Endodermal cell (in vitro differentiated cells): ENCODE measurements around the gene DNM2. TPM values are rescaled to one million over a fixed set of nuclear protein-coding genes. Genes with fewer than 3 reads are reported as not detected.

ENCODE experiments used
- DNase-seq: peaks from one replicate; pipeline ENCODE4 v3.0.0-alpha.2; 2017
- H3K27ac ChIP-seq: 2 replicates; pipeline ENCODE4 v1.5.1; 2013; ENCODE audit warnings: mild to moderate bottlenecking, low read depth, low read length, moderate library complexity
- H3K27me3 ChIP-seq: 2 replicates; pipeline ENCODE4 v1.6.1; 2013; ENCODE audit warnings: mild to moderate bottlenecking, low read length, moderate library complexity; ENCODE audit not compliant: insufficient read depth, control insufficient read depth, poor library complexity, severe bottlenecking
- H3K36me3 ChIP-seq: 2 replicates; pipeline ENCODE4 v1.7.0; 2013; ENCODE audit warnings: mild to moderate bottlenecking, low read length, moderate library complexity; ENCODE audit not compliant: control insufficient read depth, insufficient read depth
- H3K4me1 ChIP-seq: one replicate; pipeline ENCODE4 v1.7.0; 2013; ENCODE audit warnings: low read length; ENCODE audit not compliant: control insufficient read depth, insufficient read depth
- H3K4me3 ChIP-seq: 2 replicates; pipeline ENCODE4 v1.5.1; 2013; ENCODE audit warnings: mild to moderate bottlenecking, low read length, moderate library complexity
- H3K9ac ChIP-seq: 2 replicates; pipeline ENCODE4 v1.6.1; 2013; ENCODE audit warnings: mild to moderate bottlenecking, low read length, moderate library complexity; ENCODE audit not compliant: poor library complexity, severe bottlenecking; ENCODE audit errors: extremely low read depth
- H3K9me3 ChIP-seq: 2 replicates; pipeline ENCODE4 v1.6.1; 2013; ENCODE audit warnings: mild to moderate bottlenecking, low read length, moderate library complexity; ENCODE audit not compliant: control insufficient read depth
- H3K27ac Mint-ChIP-seq: 2 replicates; pipeline ENCODE4 v1.8.0; 2020; ENCODE audit warnings: mixed read lengths
- H3K27me3 Mint-ChIP-seq: 2 replicates; pipeline ENCODE4 v1.8.0; 2021; ENCODE audit warnings: mild to moderate bottlenecking, mixed read lengths; ENCODE audit not compliant: insufficient read depth
- H3K36me3 Mint-ChIP-seq: 2 replicates; pipeline ENCODE4 v1.8.0; 2020; ENCODE audit warnings: low read depth, mixed read lengths
- H3K4me1 Mint-ChIP-seq: 2 replicates; pipeline ENCODE4 v1.8.0; 2020; ENCODE audit warnings: mixed read lengths
- H3K4me3 Mint-ChIP-seq: 2 replicates; pipeline ENCODE4 v1.8.0; 2020; ENCODE audit warnings: mild to moderate bottlenecking, moderate library complexity, mixed read lengths
- H3K9me3 Mint-ChIP-seq: 2 replicates; pipeline ENCODE4 v1.8.0; 2020; ENCODE audit warnings: mild to moderate bottlenecking, mixed read lengths
- WGBS, 2 experiments: methylation state at CpG; one replicate each; pipeline versions ENCODE4 v1.1.5 to v1.1.7; 2013; ENCODE audit warnings: missing lambda C conversion rate in 2 of 2, mixed read lengths in 1 of 2; ENCODE audit not compliant: insufficient coverage in 1 of 2, insufficient read length in 1 of 2; 5-methylcytosine and 5-hydroxymethylcytosine counted together
- total RNA-seq, 2 donors: library from RNA; stranded (reverse); fragmentation: NEBNext Ultra II Directional in 1 of 2; extraction: Animal tissue kit (Norgen Biotek cat#: 25700) in 1 of 2; gene quantifications; 2 replicates in 1 of 2; 3 replicates in 1 of 2; pipeline ENCODE4 v1.2.1, GENCODE V29; 2021
- TF ChIP-seq, protein P1 (sequence below): fragments of 200-600 bp; sonication (generic); conservative IDR thresholded peaks from 2 replicates; pipeline ENCODE4 v1.5.0; 2021; ENCODE audit warnings: antibody characterized with exemption, mild to moderate bottlenecking

DNM2 gene
- total RNA-seq, 2 donors from 2014 or later = 118 to 136 TPM

DNA sequence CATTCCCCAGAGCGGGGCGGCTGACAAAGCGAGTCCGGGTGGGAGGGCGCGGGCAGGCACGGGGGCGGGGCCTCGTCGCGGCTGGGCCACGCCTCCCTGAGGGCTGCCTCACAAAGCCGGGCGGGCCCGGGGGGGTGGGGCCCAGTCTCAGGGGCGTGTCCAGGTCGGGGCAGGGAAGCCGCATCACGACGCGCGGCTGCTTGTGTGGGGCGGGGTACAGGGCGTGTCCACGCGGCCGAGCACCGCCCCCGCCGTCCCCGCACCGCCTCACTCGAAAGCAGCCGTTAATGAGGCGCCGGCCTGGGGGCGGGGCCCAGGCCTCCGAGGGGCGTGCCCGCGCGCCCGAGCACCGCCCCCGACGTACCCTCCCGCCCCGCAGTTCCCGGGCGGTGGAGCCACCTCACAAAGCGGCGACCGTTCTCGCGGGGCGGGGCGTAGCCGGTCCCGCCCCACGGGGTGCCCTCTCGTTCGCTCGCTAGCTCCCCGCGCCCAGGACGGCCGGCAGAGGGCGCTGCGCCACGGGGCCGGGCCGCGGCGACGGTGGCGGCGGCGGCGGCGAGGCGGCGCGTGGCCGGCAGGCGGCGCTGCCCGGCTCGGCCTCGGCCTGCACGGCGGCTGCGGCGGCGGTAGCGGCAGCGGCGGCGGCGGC, 153.2 kb downstream of the DNM2 start, which contains the start of gene CARM1:
CARM1 (plus strand) TSS at position 599 of the 649 bp plus-strand sequence. CDS start 150 bp downstream, outside the sequence.
- peak; percentile 100 for DNase-seq
- peak within 1 kb of the TSS; percentile 71 for H3K4me3 Mint-ChIP-seq
- peak within 1 kb of the TSS; percentile 97 for H3K27ac Mint-ChIP-seq
- H3K36me3 Mint-ChIP-seq = peaks cover 10% of the 10 kb centered on the region
- H3K9ac ChIP-seq = peak within 1 kb of the TSS; percentile 75
- H3K27me3 ChIP-seq = no peaks in the 10 kb centered on the region
- H3K36me3 ChIP-seq = peaks cover 3% of the 10 kb centered on the region
- H3K4me1 ChIP-seq = no peaks in the 10 kb centered on the region
- H3K4me1 Mint-ChIP-seq = peaks cover 11% of the 10 kb centered on the region
- no peaks in the 10 kb centered on the region for H3K9me3 Mint-ChIP-seq
- H3K27me3 Mint-ChIP-seq = no peaks in the 10 kb centered on the region
- H3K9me3 ChIP-seq = no peaks in the 10 kb centered on the region
- TF ChIP-seq, protein P1, sequence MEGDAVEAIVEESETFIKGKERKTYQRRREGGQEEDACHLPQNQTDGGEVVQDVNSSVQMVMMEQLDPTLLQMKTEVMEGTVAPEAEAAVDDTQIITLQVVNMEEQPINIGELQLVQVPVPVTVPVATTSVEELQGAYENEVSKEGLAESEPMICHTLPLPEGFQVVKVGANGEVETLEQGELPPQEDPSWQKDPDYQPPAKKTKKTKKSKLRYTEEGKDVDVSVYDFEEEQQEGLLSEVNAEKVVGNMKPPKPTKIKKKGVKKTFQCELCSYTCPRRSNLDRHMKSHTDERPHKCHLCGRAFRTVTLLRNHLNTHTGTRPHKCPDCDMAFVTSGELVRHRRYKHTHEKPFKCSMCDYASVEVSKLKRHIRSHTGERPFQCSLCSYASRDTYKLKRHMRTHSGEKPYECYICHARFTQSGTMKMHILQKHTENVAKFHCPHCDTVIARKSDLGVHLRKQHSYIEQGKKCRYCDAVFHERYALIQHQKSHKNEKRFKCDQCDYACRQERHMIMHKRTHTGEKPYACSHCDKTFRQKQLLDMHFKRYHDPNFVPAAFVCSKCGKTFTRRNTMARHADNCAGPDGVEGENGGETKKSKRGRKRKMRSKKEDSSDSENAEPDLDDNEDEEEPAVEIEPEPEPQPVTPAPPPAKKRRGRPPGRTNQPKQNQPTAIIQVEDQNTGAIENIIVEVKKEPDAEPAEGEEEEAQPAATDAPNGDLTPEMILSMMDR = peak; percentile 76
- H3K4me3 ChIP-seq = peak within 1 kb of the TSS; percentile 86
- WGBS, 2 experiments = 0 to 4% methylated on average over 15 to 86 of the region's 99 CpGs
- H3K27ac ChIP-seq = peak within 1 kb of the TSS; percentile 88

DNA sequence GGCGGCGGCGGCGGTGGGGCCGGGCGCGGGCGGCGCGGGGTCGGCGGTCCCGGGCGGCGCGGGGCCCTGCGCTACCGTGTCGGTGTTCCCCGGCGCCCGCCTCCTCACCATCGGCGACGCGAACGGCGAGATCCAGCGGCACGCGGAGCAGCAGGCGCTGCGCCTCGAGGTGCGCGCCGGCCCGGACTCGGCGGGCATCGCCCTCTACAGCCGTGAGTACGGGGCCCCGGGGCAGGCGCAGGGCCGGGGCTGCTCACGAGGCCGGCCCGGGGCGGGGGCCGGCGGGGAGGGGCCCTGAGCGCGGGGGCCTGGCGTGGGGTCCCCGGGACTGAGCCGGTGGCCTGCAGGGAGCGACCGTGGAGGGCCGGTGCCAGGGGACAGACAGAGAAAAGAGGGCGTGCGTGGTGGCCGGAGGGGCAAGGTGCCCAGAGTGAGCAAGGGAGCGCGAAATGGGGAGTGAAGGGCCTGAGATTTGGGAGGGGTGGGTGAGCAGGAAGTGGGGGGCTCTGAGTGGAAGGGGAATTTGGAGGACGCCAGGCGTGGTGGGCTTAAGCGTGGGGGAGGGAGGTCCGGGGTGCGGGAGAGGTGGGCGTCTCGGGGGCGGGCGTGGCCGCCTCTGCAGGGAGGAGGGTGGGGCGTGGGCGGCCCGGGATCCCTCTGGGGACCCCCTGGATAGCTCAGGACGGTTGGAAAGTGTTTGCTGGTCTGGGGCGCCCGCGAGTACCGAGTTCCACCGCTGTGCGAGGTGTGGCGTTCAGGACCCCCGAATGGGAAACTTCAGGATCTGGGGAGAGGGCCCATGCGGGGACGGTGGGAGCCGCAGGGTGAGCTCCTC, 154.0 kb downstream of the DNM2 start:
- Histone ChIP-seq H3K4me3 (peak overlapping the region; percentile 86), H3K36me3 (peaks cover 3% of the 10 kb centered on the region), H3K9me3 (no peaks in the 10 kb centered on the region), H3K9ac (peak overlapping the region; percentile 75), H3K27me3 (no peaks in the 10 kb centered on the region), H3K27ac (peak overlapping the region; percentile 70), H3K4me1 (no peaks in the 10 kb centered on the region)
- H3K36me3 Mint-ChIP-seq = peaks cover 10% of the 10 kb centered on the region
- DNase-seq = peak; percentile 71
- peaks cover 11% of the 10 kb centered on the region for H3K4me1 Mint-ChIP-seq
- 0 to 1% methylated on average over 20 to 90 of the region's 90 CpGs for WGBS, 2 experiments
- H3K27ac Mint-ChIP-seq = peak overlapping the region; percentile 65
- TF ChIP-seq, protein P1 = peak; percentile 53
- H3K9me3 Mint-ChIP-seq = no peaks in the 10 kb centered on the region
- H3K27me3 Mint-ChIP-seq = no peaks in the 10 kb centered on the region
- H3K4me3 Mint-ChIP-seq = peak overlapping the region; percentile 71

DNA sequence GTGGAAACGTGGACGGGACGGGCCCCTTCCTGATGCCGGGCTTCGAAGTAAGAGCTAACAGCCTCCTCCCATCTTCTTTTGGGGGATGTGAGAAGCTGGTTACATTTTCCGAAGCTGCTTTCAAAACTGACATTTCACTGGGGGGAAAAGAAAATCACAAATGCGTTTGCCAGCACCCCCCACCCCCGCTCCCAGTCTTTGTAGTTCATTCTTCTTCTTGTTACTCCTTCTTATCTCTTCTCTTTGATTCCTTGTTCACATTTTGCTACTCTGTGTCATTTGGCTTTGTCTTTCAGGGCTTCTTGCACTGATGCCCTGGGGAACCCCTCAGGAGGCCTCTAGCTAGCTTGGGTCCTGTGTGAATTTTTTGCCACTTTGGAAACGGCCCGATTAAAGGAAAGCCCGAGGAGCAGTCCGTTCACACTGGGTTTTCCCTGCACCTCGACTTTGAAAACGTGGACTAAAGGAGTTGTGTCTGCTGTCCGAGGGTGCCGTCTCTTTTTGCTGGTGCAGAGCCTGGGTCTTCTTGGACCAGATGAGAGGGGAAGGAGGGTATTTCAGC, 154.7 kb downstream of the DNM2 start:
- Mint-ChIP-seq H3K36me3 (peaks cover 10% of the 10 kb centered on the region), H3K27ac (peak overlapping the region; percentile 65), H3K27me3 (no peaks in the 10 kb centered on the region), H3K4me3 (peak overlapping the region; percentile 71), H3K9me3 (no peaks in the 10 kb centered on the region), H3K4me1 (peaks cover 11% of the 10 kb centered on the region)
- H3K9ac ChIP-seq = peak overlapping the region; percentile 75
- TF ChIP-seq, protein P1 = no peak
- peak overlapping the region; percentile 86 for H3K4me3 ChIP-seq
- no peaks in the 10 kb centered on the region for H3K4me1 ChIP-seq
- 25 to 35% methylated on average over 11 to 16 of the region's 16 CpGs for WGBS, 2 experiments
- H3K27ac ChIP-seq = peak overlapping the region; percentile 42
- no peaks in the 10 kb centered on the region for H3K9me3 ChIP-seq
- peak; percentile 46 for DNase-seq
- no peaks in the 10 kb centered on the region for H3K27me3 ChIP-seq
- peaks cover 3% of the 10 kb centered on the region for H3K36me3 ChIP-seq
